Brain pericyte (primary cell): ENCODE results near the gene ZNF679.
"Not testable (repeated sequence)": the region's sequence is repeated elsewhere in the genome, so short reads cannot be mapped to it uniquely, and the experiment has no call there.

Experiments used
- DNase-seq: peaks from one replicate; pipeline ENCODE4 v3.0.0-alpha.2; 2012; ENCODE audit warnings: low read depth, low spot score

The ZNF679 gene

GRCh38 chr7:64310426-64310825 lies 82.2 kb downstream of the ZNF679 start:
- DNase-seq: no peak

GRCh38 chr7:64312826-64313225 lies 84.6 kb downstream of the ZNF679 start:
- no peak for DNase-seq

- peak; percentile 68 for DNase-seq
Measured at GRCh38 chr7:64313740-64314491, 85.6 kb downstream of the ZNF679 start, which contains the start of gene ZNF736. TSS of gene ZNF736 (plus strand) at chr7:64313961. CDS start at chr7:64314151, 190 bp downstream.

GRCh38 chr7:64314566-64314965 lies 86.3 kb downstream of the ZNF679 start:
- DNase-seq: no peak

DNA sequence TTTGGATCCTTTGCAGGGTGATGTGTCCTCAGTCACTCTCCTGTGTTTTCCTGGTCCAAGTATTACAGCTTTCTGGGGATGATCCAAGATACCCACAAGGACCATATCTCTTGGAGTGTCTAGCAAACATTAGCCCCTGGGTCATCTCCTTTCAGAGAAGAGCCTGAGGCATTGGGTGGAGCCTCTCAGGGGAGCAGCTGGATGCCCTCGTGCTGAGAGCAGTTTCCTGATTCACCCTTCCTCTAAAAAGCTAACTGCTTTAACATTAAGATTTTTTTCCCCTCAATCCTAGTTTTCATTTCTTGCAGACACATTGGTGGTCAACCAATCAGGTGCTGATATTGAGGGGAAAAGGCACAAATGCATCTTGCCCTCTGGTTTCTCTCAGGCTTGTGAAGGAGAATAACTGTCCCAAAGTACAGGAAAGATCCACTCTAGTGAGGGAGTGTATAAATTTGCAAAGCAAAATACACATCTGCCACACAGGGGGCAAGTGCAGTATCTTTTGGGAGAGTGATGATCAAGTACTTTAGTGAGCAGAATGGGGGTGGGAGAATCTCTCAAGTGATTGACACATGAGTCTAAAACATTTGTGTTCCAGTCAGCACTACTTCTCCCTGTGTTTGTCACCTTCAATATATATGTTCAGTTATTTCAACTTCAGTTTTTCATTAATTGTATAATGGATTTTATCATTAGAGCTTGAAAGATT lies 87.9 kb downstream of the ZNF679 start:
- DNase-seq: not testable (repeated sequence)
